NCI-H748 treated with DMSO at 0.1 percent for 48 hours (cell line): ENCODE data around the gene BTBD2.
"Not testable (repeated sequence)": the region's sequence is repeated elsewhere in the genome, so short reads cannot be mapped to it uniquely, and the experiment has no call there.

ENCODE experiments used
- DNase-seq: peaks from one replicate; lab custom pipeline; 2025; lab: John Stamatoyannopoulos, UW

The BTBD2 gene

GRCh38 chr19:2014131-2014571, 1.4 kb downstream of the BTBD2 start:
- no peak for DNase-seq

- DNase-seq = no peak
Observed at GRCh38 chr19:2013683-2013961, 1.9 kb downstream of the BTBD2 start.

DNA sequence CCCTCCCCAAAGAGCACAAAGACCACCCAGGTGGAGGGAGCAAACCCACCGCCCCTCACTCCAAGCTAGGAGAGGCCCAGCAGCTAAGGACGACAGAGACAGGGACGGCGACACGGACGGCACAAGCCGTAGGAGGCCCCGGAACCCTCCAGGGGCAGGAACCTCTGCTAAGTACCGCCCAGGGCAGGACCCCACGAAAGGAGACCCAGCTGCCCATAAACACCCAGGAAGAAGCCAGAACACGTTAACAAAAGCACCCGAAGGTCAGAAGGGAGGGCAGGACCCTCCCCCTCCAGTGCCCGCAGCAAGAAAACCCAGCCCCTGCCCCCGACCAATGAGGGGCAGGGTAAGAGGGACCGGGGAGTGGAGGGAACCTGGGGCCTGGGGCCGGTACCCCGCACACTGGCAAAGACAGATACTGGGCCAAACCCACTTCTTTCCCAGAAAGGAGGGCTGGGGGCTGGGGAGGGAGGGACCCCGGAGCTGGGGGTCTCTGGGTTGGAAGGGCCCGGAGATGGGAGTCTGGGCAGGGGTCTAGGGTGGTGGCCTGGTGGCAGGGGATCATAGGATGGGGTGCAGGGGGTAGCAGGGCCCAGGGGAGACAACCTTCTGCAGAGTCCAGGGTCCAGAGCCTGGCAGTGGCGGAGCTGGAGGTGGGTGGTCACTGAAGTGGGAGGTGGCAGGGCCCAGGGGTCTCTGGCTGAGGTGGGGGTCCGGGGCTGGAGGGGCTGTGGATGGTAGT, 2.4 kb downstream of the BTBD2 start:
- DNase-seq = no peak

DNA sequence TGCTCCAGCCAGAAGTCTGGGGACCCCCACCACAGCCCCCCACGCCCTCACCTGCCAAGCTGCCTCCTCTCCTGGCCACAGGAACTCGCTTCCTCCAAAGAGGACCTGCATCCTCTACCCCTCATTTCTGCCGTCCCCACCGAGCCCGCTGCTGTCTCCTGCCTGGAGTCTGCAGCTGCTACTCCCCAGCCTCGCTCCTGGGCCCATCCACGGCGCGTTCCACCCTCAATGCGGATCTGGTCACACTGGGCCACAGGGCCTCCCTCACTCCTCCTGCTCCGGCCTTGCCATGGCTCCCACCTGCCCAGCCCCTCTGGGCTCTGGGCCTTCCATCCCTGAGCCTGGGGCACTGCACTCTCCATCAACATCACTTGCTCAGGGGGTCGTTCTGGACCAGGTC, 4.3 kb downstream of the BTBD2 start:
- no peak for DNase-seq

GRCh38 chr19:2010135-2010668, 5.3 kb downstream of the BTBD2 start:
- no peak for DNase-seq

GRCh38 chr19:2003874-2004273, 11.6 kb downstream of the BTBD2 start:
- DNase-seq = no peak

- no peak for DNase-seq
Observed at GRCh38 chr19:1999856-2000515, 15.5 kb downstream of the BTBD2 start.

DNA sequence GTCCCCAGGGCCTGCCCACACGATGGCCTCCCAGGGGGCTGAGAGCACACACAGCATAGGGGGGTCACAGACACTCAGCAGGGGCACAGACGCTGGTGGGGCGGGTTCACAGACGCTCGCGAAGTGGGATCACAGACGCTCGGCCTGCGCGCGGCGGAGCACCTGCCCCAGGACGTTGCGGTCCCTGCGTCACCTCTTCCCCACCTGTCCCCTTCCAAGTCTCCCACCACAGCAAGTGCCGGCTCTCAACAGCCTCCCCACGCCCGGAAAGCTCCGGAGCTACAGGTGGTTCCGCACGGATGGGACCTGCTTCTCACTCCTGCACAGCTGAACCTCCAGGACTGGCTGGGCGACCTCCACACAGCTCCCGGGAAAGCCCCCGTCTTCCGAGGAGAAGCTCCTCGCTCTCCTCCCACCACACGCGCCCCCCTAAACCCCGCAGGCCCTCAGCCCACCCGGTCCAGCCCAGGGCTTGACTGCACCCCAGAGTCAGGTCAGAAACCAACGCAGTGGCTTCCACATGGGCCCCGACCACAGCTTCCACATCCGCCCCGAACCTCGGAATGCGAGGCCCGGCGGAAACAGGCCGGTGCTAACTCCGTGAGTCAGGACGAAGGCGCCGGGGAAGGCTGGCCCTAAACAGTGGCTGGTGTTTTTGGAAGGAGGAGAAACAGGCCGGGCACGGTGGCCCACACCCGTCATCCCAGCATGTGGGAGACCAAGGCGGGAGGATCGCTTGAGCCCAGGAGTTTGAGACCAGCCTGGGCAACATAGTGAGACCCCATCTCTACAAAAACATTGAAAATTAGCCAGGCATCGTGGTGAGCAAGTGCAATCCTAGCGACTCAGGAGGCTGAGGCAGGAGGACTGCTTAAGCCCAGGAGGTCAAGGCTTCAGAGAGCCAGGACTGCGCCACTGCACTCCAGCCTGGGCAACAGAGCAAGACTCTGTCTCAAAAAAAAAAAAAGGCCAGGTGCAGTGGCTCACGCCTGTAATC, 16.5 kb downstream of the BTBD2 start:
- no peak for DNase-seq

DNA sequence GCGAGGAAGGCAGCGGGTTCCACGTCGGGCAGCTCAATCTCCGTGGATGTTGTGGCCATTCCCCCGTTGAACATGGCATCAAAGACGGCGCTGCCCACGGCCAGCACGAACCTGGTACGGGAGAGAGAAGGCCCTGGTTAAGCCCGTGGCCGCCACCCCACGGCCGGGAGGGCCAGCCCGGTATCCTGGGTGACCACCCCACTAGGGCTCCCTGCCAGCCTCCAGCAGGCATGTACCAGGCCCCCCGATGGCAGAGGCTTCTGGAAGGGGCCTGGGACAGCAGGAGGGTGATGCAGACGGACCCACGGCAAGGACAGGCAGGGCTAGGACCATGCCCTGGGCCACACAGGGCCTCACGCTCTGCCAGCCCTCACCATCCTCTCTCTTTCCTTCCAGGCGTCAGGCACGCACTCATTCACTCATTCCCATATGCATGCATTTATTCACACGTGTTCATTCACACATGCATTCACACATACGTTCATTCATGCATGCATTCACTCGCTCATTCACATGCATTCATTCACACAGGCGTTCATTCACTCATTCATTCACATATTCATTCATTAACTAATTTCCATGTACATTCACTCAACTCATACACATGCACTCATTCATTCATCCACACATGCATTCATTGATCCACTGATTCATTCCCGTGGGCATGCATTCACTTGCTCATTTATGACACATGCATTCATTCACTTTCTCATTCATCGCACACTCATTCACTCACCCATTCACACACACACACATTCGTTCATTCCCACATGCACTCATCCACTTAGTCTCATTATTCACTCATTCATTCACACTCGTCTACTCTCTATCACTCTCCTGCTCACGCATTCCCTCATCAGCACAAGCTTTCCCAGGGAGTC, 17.9 kb downstream of the BTBD2 start:
- DNase-seq = no peak

DNA sequence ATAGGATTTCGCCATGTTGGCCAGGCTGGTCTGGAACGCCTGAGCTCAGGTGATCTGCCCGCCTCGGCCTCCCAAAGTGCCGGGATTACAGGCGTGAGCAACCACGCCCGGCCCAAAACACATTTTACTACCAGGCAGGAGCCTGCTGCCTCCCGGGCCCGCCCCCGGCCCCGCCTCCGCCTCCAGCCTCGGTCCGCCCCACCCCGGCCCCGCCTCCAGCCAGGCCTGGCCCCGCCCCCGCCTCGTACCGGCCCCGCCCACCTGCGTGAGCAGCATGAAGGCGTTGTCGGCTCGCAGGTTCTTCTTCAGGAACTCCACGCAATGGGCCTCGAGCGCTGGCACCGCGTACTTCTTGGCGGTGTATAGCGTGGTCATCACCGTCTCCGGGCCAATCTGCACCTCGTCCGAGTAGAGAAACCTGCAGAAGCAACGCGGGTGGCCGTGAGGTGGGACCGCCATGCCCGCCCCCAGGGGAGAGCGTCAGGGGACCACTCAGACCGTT, 22.7 kb downstream of the BTBD2 start:
- no peak for DNase-seq

- DNase-seq = no peak
Observed at GRCh38 chr19:1991018-1991913, 24.2 kb downstream of the BTBD2 start.

DNA sequence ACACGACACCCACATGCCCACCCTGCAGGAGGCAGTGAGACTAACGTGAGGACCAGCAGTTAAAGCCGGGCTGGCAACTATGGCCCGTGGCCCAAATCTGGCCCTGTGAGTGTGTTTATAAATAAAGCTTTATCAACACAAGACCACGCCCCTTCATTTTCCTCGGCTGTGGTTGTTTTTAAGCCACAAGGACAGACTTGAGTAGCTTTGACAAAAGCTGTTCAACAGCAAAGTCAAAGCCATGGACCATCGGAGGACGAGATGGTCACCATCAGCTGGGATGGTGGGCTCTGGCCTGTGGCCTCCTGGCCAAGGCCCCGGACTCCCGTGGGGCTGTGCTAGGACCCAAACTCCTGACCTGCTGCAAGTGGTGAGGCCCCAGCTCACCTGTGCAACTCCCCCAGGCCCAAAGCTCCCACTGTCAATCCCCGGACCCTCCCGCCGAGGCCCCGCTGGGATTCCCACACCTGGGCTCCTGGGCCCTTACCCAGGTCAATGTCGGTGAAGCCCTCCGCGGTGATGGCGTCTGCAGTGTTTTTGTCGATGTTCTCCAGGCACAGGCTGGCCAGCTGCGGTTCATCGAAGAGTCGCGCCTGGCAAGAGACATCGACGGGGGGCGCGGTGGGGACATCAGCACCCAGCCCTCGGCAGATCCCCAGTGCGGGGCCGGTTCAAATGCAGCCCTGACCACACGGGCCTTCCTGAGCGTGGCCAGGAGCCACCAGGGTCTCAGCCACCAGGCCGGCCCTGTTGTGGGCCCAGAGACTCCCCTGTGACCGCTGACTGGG, 25.1 kb downstream of the BTBD2 start:
- no peak for DNase-seq

DNA sequence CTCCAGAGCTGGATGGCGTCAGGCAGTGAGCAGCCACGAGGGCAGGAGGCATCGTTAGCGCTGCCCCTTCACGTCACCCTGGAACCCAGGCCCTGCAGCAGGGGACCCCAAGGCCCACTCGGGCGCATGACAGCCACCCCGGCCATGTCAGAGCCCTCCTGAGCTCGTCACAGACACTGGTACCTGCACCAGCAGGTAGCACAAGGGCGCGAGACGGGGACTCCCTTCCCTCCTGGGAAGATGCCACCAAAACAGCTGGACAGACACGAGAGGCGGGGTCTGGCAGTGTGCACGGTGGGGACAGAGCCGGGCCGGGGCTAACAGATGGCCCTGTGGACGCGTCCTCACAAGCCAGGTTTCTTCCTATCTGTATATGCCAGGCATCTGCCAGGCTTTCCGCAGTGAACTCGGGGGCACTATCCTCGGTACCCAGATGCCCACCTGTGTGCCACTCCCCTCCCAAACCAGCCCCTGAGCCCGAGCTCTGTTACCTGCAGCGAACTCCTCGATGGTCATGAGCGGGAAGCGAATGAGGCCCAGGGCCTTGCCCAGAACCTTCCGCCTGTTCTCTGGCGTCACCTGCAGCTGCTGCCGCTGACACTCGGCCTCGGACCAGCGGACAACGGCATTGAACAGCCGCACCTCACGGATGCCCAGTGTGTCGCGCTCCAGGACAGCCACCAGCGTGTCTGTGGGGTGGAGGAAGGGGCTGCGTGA, 25.8 kb downstream of the BTBD2 start:
- DNase-seq = no peak

GRCh38 chr19:1988464-1988863, 27.1 kb downstream of the BTBD2 start:
- not testable (repeated sequence) for DNase-seq

DNA sequence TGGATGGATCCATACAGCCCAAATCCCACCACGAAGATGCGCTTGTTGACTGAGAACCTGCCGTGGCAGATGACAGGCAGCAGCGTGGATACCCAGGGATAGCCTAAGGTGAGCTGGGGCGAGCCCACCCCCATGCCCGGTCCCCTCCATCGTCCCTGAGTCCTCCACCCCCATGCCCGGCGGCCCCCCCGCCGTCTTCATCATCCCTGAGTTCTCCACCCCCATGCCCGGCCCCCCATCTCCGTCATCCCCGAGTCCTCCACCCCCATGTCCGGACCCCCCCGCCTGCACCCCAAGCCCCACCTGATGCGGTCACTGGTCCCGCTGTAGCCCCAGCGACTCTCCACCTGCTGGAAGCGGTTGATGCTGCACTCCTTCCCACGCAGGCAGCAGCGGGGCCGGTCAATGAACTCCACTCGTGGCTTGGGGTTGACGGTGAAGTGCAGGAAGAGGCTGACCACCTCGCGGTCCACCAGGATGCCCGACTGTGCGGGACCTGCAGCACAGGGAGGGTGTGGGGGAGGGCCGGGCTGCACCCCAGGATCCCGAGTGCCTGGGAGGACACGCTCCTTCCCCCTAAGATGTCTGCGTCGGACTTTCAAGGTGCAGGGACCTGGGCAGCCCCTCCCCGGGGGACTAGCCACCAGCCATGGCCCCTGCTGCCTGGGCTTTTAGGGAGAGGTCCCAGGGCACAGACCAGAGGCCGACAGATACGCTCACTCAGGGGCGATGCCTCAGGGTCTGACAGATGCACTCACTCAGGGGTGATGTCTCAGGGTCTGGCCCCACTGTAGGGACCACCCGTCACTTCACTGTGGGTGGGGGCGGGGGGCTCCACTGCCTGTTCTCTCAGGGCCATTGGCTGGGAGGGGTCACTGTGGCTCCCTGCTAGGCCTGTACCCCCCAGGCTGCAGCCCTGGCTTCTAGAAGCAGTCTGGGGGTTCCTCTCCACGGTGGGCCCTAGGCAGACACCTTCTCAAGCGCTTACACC, 28.0 kb downstream of the BTBD2 start:
- no peak for DNase-seq

DNA sequence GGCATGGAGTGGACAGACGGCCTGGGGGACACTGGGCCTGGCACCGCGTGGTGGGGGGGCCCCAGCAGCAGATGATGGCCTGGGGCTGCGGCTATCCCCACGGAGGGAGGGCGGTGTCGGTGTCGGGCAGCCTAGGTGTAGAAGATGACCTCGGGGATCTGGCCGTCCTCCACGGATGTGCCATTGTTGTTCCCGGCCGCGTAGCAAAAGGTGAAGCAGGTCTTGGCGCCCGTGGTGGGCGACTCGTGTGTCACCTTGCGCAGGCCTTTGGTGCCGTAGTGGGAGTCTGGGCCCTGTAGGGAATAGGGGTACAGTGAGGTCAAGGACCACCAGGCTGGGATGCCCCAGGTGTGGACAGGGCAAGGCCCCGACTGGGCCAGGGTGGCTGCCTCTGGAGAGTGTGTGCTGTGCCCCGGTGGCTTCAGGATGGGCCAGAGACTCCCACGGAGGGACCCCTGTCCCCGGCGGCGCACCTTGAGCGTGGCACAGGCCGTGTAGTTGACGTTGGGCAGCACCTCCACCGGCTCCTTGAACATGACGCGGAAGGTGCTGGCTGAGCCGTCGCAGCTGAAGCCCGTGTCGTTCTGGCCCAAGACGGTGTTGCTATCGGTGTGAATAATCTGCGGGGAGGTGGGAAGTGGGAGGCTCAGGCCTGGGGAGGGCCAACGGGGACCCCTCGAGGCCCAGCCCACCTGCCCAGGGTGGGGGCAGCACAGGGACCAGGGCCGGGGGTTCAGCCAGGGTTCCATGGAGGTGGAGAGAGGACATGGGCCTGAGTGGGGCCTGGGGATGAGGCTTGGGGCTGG, 29.0 kb downstream of the BTBD2 start:
- no peak for DNase-seq
